ENCODE data around the gene TFEB.

GRCh38 chr6:41737591-41738130 is 2.3 kb upstream of the TFEB start:
- TF ChIP-seq CTCF (IDR thresholded peaks at IDR 0.05) (no peak), POLR2A (IDR thresholded peaks at IDR 0.05) (no peak)

All from thyroid gland (tissue), 4 donors.